HEK293 (cell line): ENCODE measurements around the gene NCOR1.

Experiments
- CTCF ChIA-PET: fragments of 350-600 bp; formaldehyde crosslinking; extraction: SDS; loops from one replicate; lab custom pipeline; 2021; ENCODE audit warnings: antibody characterized with exemption; lab: Yijun Ruan, JAX
- POLR2A ChIA-PET: fragments of 300-600 bp; formaldehyde crosslinking; extraction: SDS; loops from one replicate; lab custom pipeline; 2020; ENCODE audit warnings: antibody characterized with exemption, inconsistent platforms; lab: Yijun Ruan, JAX
- H3K27ac ChIP-seq: fragments of 200-500 bp; sonication (Bioruptor generic); 2 replicates; pipeline ENCODE4 v1.5.1; 2014; ENCODE audit warnings: low read depth, low read length, control low read depth, inconsistent platforms; ENCODE audit errors: extremely low read depth
- H3K36me3 ChIP-seq, 2 experiments: fragments of 200-500 bp in 1 of 2; sonication (Bioruptor generic) in 1 of 2; 1 replicate in 1 of 2; 2 replicates in 1 of 2; pipeline ENCODE4 v1.5.1; 2014 to 2017; ENCODE audit warnings: inconsistent platforms in 2 of 2, low read length in 2 of 2; ENCODE audit not compliant: control insufficient read depth in 2 of 2, insufficient read depth in 1 of 2
- H3K4me1 ChIP-seq: fragments of 200-500 bp; sonication (Bioruptor generic); 2 replicates; pipeline ENCODE4 v1.5.1; 2014; ENCODE audit warnings: mild to moderate bottlenecking, low read length, inconsistent platforms; ENCODE audit not compliant: control insufficient read depth, insufficient read depth
- H3K4me3 ChIP-seq: 2 replicates; pipeline ENCODE4 v1.5.1; 2011; ENCODE audit warnings: low read depth, mild to moderate bottlenecking, control low read depth, low read length, moderate library complexity
- H3K9me3 ChIP-seq: fragments of 200-500 bp; sonication (Bioruptor generic); 2 replicates; pipeline ENCODE4 v1.5.1; 2014; ENCODE audit warnings: low read depth, low read length, inconsistent platforms; ENCODE audit not compliant: control insufficient read depth, insufficient read depth
- FEZF1 ChIP-seq: fragments of 450-650 bp; formaldehyde crosslinking; IDR thresholded peaks from 2 replicates; pipeline ENCODE4 v1.5.1; 2016; ENCODE audit warnings: missing biosample characterization, missing genetic modification characterization
- KLF7 ChIP-seq: fragments of 450-650 bp; formaldehyde crosslinking; IDR thresholded peaks from 2 replicates; pipeline ENCODE4 v1.5.1; 2016; ENCODE audit warnings: missing biosample characterization, missing genetic modification characterization, borderline replicate concordance
- KLF9 ChIP-seq: fragments of 450-650 bp; formaldehyde crosslinking; IDR thresholded peaks from 2 replicates; pipeline ENCODE4 v1.5.1; 2016; ENCODE audit warnings: missing biosample characterization, missing genetic modification characterization, low read depth
- MEIS1 ChIP-seq: sonication (generic); formaldehyde crosslinking; IDR thresholded peaks from 2 replicates; pipeline ENCODE4 v1.8.1; 2022; ENCODE audit warnings: missing genetic modification reagents, mild to moderate bottlenecking, borderline replicate concordance
- MZF1 ChIP-seq: fragments of 450-650 bp; formaldehyde crosslinking; IDR thresholded peaks from 2 replicates; pipeline ENCODE4 v1.5.1; 2017; ENCODE audit warnings: missing biosample characterization, missing genetic modification characterization, borderline replicate concordance
- SETDB1 ChIP-seq: IDR thresholded peaks from one replicate; pipeline ENCODE4 v1.6.1; 2017; ENCODE audit warnings: mild to moderate bottlenecking, low read length, moderate library complexity, mixed read lengths; ENCODE audit not compliant: insufficient read length
- TRIM28 ChIP-seq: IDR thresholded peaks from 2 replicates; pipeline ENCODE4 v1.6.1; 2011; ENCODE audit warnings: low read length, control low read depth, borderline replicate concordance
- ZBTB10 ChIP-seq: fragments of 450-650 bp; formaldehyde crosslinking; IDR thresholded peaks from 2 replicates; pipeline ENCODE4 v1.5.1; 2016; ENCODE audit warnings: missing biosample characterization, missing genetic modification characterization
- ZBTB20 ChIP-seq: fragments of 450-650 bp; formaldehyde crosslinking; IDR thresholded peaks from 2 replicates; pipeline ENCODE4 v1.5.1; 2016; ENCODE audit warnings: missing biosample characterization, missing genetic modification characterization
- ZBTB21 ChIP-seq: fragments of 450-650 bp; formaldehyde crosslinking; IDR thresholded peaks from 2 replicates; pipeline ENCODE4 v1.5.1; 2017; ENCODE audit warnings: missing biosample characterization, missing genetic modification characterization
- ZBTB6 ChIP-seq: fragments of 450-650 bp; formaldehyde crosslinking; IDR thresholded peaks from 2 replicates; pipeline ENCODE4 v1.5.1; 2017; ENCODE audit warnings: missing biosample characterization, missing genetic modification characterization
- ZBTB7A ChIP-seq: fragments of 450-650 bp; formaldehyde crosslinking; IDR thresholded peaks from 2 replicates; pipeline ENCODE4 v1.5.1; 2016; ENCODE audit warnings: low read depth, missing biosample characterization, missing genetic modification characterization
- ZEB2 ChIP-seq: fragments of 450-650 bp; formaldehyde crosslinking; IDR thresholded peaks from 2 replicates; pipeline ENCODE4 v1.5.1; 2016; ENCODE audit warnings: missing biosample characterization, missing genetic modification characterization
- ZFP69B ChIP-seq: fragments of 450-650 bp; formaldehyde crosslinking; IDR thresholded peaks from 2 replicates; pipeline ENCODE4 v1.5.1; 2016; ENCODE audit warnings: missing biosample characterization, missing genetic modification characterization
- ZNF10 ChIP-seq: fragments of 450-650 bp; formaldehyde crosslinking; IDR thresholded peaks from 2 replicates; pipeline ENCODE4 v1.5.1; 2017; ENCODE audit warnings: missing biosample characterization, missing genetic modification characterization
- ZNF121 ChIP-seq: fragments of 450-650 bp; formaldehyde crosslinking; IDR thresholded peaks from 2 replicates; pipeline ENCODE4 v1.5.1; 2016; ENCODE audit warnings: missing biosample characterization, missing genetic modification characterization
- ZNF155 ChIP-seq: fragments of 450-650 bp; formaldehyde crosslinking; IDR thresholded peaks from 2 replicates; pipeline ENCODE4 v1.5.1; 2016; ENCODE audit warnings: missing biosample characterization, missing genetic modification characterization
- ZNF18 ChIP-seq: fragments of 450-650 bp; formaldehyde crosslinking; IDR thresholded peaks from 2 replicates; pipeline ENCODE4 v1.5.1; 2016; ENCODE audit warnings: missing biosample characterization, missing genetic modification characterization
- ZNF350 ChIP-seq: fragments of 450-650 bp; formaldehyde crosslinking; IDR thresholded peaks from 2 replicates; pipeline ENCODE4 v1.5.0; 2017; ENCODE audit warnings: missing biosample characterization, mild to moderate bottlenecking, missing genetic modification characterization
- ZNF354C ChIP-seq: fragments of 450-650 bp; formaldehyde crosslinking; IDR thresholded peaks from 2 replicates; pipeline ENCODE4 v1.5.1; 2016; ENCODE audit warnings: missing biosample characterization, missing genetic modification characterization, low read depth, borderline replicate concordance
- ZNF416 ChIP-seq: fragments of 450-650 bp; formaldehyde crosslinking; IDR thresholded peaks from 2 replicates; pipeline ENCODE4 v1.5.1; 2016; ENCODE audit warnings: missing biosample characterization, missing genetic modification characterization
- ZNF530 ChIP-seq: fragments of 450-650 bp; formaldehyde crosslinking; IDR thresholded peaks from 2 replicates; pipeline ENCODE4 v1.5.1; 2016; ENCODE audit warnings: low read depth, missing biosample characterization, missing genetic modification characterization
- ZNF621 ChIP-seq: fragments of 450-650 bp; formaldehyde crosslinking; IDR thresholded peaks from 2 replicates; pipeline ENCODE4 v1.5.1; 2017; ENCODE audit warnings: missing biosample characterization, missing genetic modification characterization
- ZNF660 ChIP-seq: fragments of 450-650 bp; IDR thresholded peaks from 2 replicates; pipeline ENCODE4 v1.5.1; 2018; ENCODE audit warnings: missing biosample characterization, mild to moderate bottlenecking, missing genetic modification characterization
- ZNF701 ChIP-seq: fragments of 450-650 bp; formaldehyde crosslinking; IDR thresholded peaks from 2 replicates; pipeline ENCODE4 v1.5.1; 2016; ENCODE audit warnings: missing biosample characterization, missing genetic modification characterization
- TF ChIP-seq, protein P1 (sequence below): fragments of 450-650 bp; formaldehyde crosslinking; IDR thresholded peaks from 2 replicates; pipeline ENCODE4 v1.5.1; 2016; ENCODE audit warnings: missing biosample characterization, missing genetic modification characterization, borderline replicate concordance

Gene NCOR1

GRCh38 chr17:16258901-16259300 is 43.6 kb upstream of the NCOR1 start (continued):
- TF ChIP-seq ZBTB6 (tag by site-specific recombination): no peak
- no peak for TF ChIP-seq ZNF416 (tag by site-specific recombination)
- TF ChIP-seq MZF1: no peak
- no peak for TF ChIP-seq ZNF621 (tag by site-specific recombination)
- TF ChIP-seq ZNF155 (tag by site-specific recombination): no peak
- TF ChIP-seq KLF9: no peak
- TF ChIP-seq ZNF18 (tag by site-specific recombination): no peak
- no peak for TF ChIP-seq ZNF354C

GRCh38 chr17:16255481-16255921 is 40.2 kb upstream of the NCOR1 start:
- CTCF ChIA-PET: interaction anchor here (0.9 kb wide), 1 partner anchor 11 kb away, joined by 4 read pairs; no protein-coding TSS in a partner anchor
- H3K4me3 ChIP-seq: no peak overlapping the region
- TF ChIP-seq ZNF121 (tag by site-specific recombination): no peak
- no peak for TF ChIP-seq ZNF350 (tag by site-specific recombination)
- TF ChIP-seq, protein P1, sequence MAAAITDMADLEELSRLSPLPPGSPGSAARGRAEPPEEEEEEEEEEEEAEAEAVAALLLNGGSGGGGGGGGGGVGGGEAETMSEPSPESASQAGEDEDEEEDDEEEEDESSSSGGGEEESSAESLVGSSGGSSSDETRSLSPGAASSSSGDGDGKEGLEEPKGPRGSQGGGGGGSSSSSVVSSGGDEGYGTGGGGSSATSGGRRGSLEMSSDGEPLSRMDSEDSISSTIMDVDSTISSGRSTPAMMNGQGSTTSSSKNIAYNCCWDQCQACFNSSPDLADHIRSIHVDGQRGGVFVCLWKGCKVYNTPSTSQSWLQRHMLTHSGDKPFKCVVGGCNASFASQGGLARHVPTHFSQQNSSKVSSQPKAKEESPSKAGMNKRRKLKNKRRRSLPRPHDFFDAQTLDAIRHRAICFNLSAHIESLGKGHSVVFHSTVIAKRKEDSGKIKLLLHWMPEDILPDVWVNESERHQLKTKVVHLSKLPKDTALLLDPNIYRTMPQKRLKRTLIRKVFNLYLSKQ (tag by site-specific recombination): no peak
- TF ChIP-seq ZFP69B (tag by site-specific recombination): no peak
- no peak for TF ChIP-seq ZNF10 (tag by site-specific recombination)
- no peak for TF ChIP-seq ZBTB7A (tag by site-specific recombination)
- TF ChIP-seq ZNF701 (tag by site-specific recombination): no peak
- TF ChIP-seq KLF7 (tag by site-specific recombination): no peak
- TF ChIP-seq ZEB2: no peak
- no peak for TF ChIP-seq ZBTB20 (tag by site-specific recombination)
- no peak for TF ChIP-seq SETDB1
- TF ChIP-seq ZNF530 (tag by site-specific recombination): no peak
- TF ChIP-seq ZBTB10: no peak
- TF ChIP-seq MEIS1 (CRISPR knock-in tag): no peak
- TF ChIP-seq FEZF1 (tag by site-specific recombination): no peak
- no peak for TF ChIP-seq ZBTB21 (tag by site-specific recombination)
- TF ChIP-seq ZNF660 (tag by site-specific recombination): no peak
- TF ChIP-seq TRIM28: no peak
- TF ChIP-seq, all 188 proteins: peak for 0
- Histone ChIP-seq H3K27ac (no peak overlapping the region), H3K9me3 (no peaks in the 10 kb centered on the region), H3K4me1 (peaks cover 2% of the 10 kb centered on the region; the same call in 1 of the 2 replicates), H3K36me3 (peaks cover 0 to 4% of the 10 kb centered on the region in 2 experiments; a peak in 2 of 3 replicates)
- POLR2A ChIA-PET: no interaction called here
